SKM-1 treated with dmso at 0.1 percent for 144 hours (cell line): ENCODE results near the gene CFAP65.

Experiments used
- DNase-seq: peaks from one replicate; lab custom pipeline; 2025; ENCODE audit not compliant: unreplicated experiment; lab: John Stamatoyannopoulos, UW

Gene CFAP65

GRCh38 chr2:219032051-219032745 lies 9.1 kb downstream of the CFAP65 start:
- no peak for DNase-seq

DNA sequence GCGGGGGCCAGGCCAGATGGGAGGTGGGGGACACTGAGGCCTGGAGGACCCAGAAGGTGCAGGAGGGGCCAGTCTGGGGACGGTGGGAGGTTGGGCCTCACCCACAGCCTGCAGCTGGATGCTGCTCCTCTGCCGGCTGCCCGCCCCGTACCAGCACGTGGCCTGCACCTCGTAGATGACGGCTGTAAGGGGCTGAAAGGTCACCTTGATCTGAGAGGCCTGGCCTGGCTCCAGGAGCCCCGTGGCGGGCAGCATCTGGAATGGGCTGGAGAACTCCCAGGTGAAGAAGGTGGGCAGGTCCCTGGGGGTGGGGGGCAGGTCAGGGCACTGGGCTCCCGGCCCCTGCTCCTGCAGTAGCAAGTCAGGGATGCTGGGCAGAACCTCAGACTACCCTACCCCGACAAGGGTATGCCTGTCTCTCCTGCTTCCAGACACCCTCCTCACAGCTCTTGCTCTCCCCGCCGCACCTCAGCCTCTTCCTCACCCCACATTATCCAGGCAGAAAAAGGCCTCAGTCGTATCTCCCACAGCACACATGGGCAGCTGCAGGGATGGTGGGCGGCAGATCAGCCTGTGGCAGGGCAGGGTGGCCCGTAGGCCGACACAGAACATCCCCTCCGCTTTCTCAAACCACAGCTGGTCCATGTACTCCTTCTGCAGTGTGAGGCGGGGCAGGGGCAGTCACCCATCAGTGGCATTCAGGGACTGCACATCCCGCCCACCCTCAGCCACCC lies 10.1 kb downstream of the CFAP65 start:
- DNase-seq: no peak

DNA sequence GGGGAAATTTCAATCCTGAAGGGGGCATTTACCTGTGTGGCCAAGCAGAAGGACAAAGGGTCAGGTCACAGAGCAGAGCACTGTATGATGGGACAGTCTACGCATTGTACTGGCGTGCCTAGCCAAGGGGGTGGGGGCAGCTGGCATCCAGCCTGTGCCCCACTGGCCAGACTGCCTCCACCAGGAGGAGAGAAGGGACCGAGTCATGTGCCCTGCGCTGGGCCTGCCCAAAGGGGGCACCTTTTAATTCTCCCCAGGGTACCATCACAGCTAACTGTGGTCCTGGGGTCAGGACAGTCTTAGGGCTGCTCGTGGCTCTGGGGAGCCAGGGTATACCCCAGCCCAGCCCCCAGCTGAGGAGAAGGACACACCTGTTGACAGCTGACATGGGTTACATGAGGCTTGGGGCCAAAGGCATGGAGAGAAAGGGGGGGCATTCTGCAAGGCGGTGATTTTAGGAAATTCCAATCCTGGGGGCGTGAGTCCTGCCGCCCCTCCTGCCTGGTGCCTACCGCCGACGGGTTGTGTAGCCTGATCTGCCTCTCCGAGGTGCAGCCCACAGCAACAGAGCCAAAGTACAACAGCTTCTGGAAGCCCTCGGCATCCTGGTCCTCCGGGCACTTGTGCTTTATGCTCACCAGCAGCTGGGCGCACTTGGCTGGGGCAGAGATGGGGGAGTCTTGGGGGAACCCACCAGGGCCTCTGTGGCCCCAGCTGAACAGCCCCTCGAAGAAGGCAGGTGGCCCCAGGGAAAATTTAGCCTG lies 11.0 kb downstream of the CFAP65 start:
- DNase-seq: no peak

GRCh38 chr2:219029829-219030165 lies 11.5 kb downstream of the CFAP65 start:
- peak; percentile 58 for DNase-seq

- DNase-seq: no peak
Measured at GRCh38 chr2:219028996-219029828, 12.1 kb downstream of the CFAP65 start.

DNA sequence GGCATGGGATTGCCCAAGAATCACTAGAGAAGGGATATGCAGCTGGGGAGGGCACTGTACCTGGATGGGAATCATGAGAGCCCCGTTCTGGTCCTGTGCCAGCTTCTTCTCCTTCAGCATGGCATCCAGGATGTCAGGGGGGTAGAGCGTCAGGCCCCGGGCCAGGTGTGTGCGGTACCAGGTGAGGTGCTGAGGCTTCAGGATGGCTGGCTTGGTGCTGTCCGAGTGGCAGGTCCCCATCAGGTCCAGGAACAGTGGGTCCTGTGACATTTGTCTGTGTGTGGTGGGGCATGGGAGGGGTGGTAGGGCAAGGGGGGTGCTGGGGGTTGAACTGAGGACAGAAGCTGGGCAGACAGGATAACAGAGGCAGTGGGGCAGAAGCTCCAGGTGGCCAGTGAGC lies 13.2 kb downstream of the CFAP65 start:
- no peak for DNase-seq

GRCh38 chr2:219027511-219028055 lies 13.7 kb downstream of the CFAP65 start:
- no peak for DNase-seq

- no peak for DNase-seq
Measured at GRCh38 chr2:219026946-219027345, 14.4 kb downstream of the CFAP65 start.

DNA sequence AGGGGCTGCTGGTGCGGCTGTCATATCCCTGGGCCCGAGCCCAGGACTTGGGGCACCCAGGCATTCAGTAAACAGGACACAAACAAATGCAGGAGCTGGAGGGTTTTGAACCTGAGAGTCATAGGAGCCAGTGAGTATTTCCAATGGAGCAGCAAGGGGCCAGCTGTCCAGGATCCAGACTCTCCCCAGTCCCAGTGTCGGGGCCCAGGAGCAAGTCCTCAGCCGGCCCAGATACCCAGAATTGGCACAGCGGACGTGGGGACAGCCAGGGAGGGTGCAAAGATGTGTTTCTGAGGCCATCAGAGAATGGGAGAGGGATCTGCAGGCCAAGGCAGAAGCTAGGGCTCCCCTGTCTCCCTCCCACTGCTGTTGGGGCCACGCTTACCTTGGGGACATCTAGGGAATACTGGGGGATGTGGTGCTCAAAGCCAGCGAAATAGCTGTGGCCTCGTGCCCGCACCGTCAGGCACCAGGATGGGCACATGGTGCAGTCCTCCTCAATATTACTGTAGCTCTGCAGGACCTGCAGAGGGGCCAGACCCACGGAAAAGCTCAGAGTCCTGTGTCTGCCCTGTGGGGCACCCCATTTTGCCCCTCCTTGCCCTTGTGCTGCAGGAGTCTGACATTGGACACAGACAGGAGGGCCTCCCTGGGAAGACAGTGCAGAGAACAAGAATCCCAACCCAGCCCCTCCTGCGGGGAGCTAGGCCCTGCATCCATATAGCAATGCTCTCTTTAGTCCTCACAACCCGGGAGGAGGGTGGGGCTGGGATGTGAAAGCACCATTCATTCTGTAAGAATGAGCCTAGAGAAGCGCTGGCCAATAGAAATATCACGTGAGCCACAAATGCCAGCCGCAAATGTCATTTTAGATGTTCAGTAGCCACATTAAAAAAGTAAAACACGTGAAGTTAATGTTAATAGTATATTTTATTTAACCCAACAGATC lies 15.4 kb downstream of the CFAP65 start:
- DNase-seq: no peak

- no peak for DNase-seq
Measured at GRCh38 chr2:219024059-219024458, 17.3 kb downstream of the CFAP65 start.

DNA sequence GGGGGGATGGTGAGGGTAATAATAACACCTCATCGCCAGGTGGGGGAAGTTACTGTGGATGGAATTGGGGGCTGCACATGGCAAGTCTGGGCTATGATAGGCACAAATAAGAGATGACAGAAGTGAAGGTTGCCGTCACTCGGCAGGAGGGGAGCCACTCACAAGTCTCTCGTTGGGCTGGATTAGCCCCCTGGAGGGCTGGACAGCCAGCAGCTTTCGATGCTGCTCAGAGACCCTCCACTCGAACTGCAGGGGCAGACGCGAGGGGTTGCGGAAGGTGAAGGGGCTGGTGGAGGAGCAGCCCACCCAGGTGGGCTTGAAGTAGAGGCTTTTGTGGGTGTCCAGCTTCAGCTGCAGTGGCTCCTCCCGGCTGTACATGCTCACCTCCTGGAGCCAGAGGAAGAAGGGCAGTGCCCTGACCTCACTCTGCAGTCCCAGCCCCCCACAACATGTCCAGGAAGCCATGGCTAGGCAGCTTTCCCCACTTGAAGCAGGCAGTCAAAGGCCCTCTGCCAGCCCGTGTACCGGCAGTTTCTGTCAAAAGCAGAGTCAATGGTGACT lies 18.2 kb downstream of the CFAP65 start:
- no peak for DNase-seq

- no peak for DNase-seq
Measured at GRCh38 chr2:219022616-219023015, 18.7 kb downstream of the CFAP65 start.

DNA sequence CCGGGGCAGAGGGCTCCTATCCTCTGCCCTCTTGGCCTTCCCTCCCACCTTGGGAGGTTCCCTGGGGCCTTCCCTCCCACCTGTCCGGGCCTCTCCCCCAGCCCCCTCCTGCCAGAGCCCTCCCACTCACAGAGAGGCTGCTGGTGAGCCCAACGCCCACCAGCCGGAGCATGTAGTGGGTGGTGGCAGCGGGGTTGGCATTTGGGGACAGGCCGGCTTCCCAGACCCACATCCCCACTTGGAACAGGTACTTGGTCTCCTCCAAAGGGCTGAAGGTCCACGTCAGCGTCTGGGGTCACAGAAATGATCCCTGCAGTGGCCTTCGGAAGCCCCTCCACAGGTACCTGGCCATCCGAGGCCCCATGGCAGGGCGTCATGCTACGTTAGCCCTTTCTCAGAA lies 19.3 kb downstream of the CFAP65 start:
- no peak for DNase-seq

- no peak for DNase-seq
Measured at GRCh38 chr2:219021591-219021990, 19.7 kb downstream of the CFAP65 start.

GRCh38 chr2:219020604-219021365 lies 20.5 kb downstream of the CFAP65 start:
- no peak for DNase-seq

- DNase-seq: no peak
Measured at GRCh38 chr2:219019436-219019835, 21.9 kb downstream of the CFAP65 start.

DNA sequence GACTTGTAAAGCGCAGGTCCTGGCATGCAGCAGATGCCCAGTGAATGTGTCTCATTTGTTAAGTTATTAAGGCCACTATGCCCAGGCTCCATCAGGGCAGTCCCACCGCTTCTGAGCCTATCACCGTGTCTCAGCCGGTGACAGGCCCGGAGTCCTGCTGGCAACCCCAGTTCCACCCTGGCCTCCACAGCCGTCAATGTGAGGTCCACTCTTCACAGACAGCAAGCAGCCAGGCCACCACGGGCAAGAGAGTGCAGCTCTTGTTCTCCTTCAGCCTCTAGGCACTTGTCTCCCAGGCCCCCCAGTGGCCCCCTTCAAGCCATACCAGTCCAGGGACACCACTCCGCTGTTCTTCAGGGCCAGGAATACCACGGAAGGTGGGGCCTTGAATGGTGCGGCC lies 22.6 kb downstream of the CFAP65 start:
- DNase-seq: no peak

GRCh38 chr2:219018286-219018685 lies 23.0 kb downstream of the CFAP65 start:
- DNase-seq: no peak
